Ramos (cell line): ENCODE measurements around the gene KCNE4.

ENCODE experiments used
- in situ Hi-C: fragments of 300-500 bp; cut with MboI; formaldehyde crosslinking; loops from one replicate; pipeline ENCODE4 v1.14.3; 2022; ENCODE audit warnings: low sequenced_read_pairs; ENCODE audit not compliant: unreplicated experiment

The KCNE4 gene, protein sequence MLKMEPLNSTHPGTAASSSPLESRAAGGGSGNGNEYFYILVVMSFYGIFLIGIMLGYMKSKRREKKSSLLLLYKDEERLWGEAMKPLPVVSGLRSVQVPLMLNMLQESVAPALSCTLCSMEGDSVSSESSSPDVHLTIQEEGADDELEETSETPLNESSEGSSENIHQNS

DNA sequence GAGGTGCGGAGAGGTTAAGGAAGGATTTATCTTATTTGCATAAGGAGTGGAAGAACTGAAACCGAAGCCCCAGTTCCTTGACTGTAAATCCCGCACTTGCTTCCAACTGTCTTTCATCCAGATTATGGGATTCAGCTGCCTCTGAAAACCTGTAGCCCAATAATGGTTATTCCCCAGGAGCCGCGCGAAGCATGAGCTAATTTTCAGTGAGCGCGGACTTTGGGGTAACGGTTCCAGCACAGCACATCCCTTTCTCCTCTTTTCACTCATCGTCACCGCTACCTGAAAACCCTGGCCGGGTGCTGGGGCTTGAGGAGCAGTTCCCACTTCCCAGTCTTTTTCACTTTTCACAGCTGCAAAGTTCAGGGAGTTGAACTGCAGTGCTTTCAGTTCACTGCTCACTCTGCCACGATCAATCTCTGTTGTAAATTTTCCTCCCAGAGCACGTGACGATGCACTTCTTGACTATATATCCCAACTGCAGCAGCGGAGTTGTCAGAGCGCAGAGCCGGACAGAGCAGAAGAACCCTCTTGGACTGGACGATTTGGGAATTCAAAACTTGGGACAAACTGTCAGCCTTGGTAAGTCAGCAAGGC is at the start of gene KCNE4:
KCNE4 (plus strand) TSS at position 498 of the 597 bp plus-strand sequence. CDS start 641 bp downstream, outside the sequence.
- in situ Hi-C loops = no loop called here

DNA sequence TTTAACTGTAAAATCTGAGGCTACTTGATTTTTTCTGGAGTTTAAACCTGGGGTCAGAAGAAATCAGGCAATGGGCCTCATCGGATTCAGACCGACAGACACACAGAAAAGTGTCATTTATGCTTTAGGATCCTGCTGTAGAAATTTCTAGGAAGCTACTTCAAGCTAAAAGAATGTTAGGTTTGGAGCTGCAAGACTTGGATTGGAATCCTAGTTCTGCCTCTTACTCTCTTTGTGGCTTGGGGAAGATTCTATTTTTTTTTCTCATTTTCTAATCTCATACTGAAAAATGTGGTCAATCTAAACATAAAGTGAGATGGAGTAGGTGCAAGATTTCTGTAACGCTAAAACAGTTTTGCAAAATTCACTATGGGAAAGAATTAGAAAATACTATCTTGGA is 48.8 kb upstream of the KCNE4 start:
- in situ Hi-C loops = no loop called here

DNA sequence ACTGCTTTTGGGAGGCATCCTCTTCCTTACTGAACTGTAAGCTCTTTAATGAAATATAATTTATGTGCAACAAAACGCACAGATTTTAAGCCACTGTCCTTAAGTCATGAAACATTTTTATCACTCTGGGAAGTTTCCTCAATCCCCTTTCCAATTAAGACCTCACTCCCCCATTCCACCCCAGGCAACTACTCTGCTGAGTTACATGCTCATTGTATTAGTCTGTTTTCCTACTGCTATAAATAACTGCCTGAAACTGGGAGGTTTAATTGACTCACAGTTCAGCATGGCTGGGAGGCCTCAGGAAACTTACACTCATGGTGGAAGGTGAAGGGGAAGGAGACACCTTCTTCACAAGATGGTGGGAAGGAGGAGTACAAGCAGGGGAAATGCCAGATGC is 46.5 kb upstream of the KCNE4 start:
- in situ Hi-C loops = no loop called here

DNA sequence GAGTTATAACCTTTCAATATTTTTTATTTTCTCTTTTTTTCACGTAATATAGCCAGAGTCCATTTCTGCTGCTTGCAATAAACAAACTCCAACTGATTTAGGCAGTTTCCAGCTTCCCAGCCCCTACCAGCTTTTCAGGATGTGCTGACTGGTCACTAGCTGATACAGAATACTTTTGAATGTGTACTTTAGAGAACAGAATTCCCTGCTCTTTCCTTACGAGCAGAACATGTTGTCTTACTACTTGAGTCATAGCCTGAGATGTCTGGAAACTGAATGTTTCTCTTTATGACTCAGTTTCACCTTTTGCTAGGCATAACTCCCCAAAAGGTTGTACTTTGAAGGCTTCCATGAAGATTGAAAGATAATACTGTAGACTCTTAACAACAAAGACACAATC is 44.5 kb upstream of the KCNE4 start:
- in situ Hi-C loops = no loop called here

GRCh38 chr2:223008162-223008561 is 43.8 kb upstream of the KCNE4 start:
- in situ Hi-C loops = no loop called here

GRCh38 chr2:223008956-223009355 is 43.0 kb upstream of the KCNE4 start:
- in situ Hi-C loops = no loop called here

DNA sequence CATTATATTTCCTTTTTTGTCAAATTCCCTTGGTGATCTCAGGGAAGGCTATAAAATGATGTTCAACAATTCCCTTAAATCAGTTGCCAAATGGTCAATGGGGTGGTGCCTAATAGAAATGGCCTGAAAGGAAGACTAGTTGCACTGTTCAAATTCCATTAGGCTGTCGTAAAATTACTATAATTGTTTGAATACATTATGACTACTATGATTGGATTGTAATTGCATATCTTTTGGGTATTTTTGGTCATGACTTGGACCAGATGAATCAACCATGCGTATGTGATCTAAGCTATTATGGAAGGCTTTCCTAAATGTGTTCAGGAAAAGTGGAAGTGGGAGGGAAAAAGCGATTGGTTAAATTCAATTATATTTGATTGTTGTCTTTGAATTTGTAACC is 41.3 kb upstream of the KCNE4 start:
- in situ Hi-C loops = no loop called here

- in situ Hi-C loops = no loop called here
These were observed 39.7 kb upstream of the KCNE4 start for GRCh38 chr2:223012291-223012690.

DNA sequence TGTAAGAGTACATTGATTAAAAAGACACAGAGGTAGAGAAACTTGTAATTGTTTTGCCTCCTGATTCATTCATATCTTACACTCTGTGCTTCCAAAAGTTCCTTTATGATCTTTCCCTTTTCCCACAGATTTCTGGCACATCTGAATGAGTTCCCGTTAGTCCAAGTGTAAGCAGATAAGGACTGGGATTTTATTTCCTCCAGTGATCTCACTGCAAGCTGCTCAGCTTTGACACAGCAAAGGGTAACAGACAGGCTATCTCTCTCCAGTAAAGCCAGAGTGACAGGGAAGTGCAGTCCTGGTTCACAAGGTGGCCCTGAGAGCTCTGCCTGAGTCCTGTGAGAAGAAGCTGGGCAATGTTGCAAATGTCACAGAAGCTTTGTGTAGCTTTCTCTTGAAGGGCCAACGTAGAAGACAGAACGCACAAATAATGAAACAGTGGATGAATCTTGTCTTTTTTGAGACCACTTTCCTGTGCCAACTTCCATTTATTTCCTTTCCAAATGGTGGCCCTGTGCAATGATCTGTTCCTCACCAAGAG is 32.5 kb upstream of the KCNE4 start:
- in situ Hi-C loops = no loop called here

GRCh38 chr2:223019987-223020717 is 31.8 kb upstream of the KCNE4 start:
- in situ Hi-C loops = no loop called here

GRCh38 chr2:223020971-223021675 is 30.9 kb upstream of the KCNE4 start:
- in situ Hi-C loops = no loop called here

- in situ Hi-C loops = no loop called here
These were observed 25.5 kb upstream of the KCNE4 start for GRCh38 chr2:223026357-223027110.

GRCh38 chr2:223027442-223027841 is 24.5 kb upstream of the KCNE4 start:
- in situ Hi-C loops = no loop called here

DNA sequence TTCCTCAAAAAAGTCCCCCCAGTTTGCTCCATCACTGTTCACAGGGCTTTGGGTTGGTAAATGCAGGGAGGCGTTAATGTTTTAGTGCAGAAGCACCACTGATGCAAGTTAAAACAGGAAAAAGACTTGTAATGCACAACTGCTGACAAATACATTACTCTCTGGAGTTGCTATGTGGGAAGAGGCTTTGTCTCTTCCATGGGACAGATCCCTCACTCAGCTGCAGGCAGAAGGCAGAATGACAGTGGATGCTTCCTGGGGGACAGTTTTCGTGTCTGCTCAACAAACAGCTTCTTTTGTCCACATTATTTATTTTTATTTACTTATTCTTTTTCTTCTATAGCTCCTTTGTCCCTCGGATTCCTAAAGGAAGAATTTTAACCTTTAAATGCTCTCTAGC is 22.7 kb upstream of the KCNE4 start:
- in situ Hi-C loops = no loop called here

DNA sequence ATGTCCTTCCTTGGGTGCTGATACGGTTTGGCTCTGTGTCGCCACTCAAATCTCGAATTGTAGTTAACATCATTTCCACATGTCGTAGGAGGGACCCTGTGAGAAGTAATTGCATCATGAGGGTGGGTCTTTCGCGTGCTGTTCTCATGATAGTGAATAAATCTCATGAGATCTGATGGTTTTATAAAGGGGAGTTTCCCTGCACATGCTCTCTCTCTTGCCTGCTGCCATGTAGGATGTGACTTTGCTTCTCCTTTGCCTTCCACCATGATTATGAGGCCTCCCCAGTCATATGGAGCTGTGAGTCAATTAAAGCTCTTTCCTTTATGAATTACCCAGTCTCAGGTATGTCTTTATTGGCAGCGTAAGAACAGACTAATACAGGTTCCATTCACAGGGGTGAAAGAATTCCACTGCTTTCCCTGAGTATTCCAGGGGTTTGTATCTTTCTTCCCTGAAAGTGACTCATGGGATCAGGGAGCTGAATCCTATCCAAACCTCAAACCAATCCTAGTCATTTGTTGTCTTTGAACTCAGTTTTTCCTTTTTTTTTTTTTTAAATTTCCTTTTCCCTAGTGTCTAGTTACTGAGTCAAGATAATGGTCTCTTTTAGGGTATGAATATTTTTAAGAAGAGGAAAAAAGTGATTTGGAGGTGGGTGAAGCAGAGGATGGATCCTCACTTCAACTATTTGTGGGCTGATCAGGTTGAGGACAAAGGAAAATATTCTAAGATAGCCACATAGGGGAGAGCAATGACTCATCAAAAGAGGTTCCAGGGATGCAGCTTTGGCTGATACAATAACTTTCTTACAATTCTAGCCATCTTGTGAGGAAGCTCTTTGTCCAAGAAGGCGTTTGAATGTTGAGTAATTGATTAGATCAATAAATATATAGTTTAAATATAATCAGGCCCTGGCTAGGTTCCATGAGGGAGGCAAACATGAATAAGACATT is 19.5 kb upstream of the KCNE4 start:
- in situ Hi-C loops = no loop called here

DNA sequence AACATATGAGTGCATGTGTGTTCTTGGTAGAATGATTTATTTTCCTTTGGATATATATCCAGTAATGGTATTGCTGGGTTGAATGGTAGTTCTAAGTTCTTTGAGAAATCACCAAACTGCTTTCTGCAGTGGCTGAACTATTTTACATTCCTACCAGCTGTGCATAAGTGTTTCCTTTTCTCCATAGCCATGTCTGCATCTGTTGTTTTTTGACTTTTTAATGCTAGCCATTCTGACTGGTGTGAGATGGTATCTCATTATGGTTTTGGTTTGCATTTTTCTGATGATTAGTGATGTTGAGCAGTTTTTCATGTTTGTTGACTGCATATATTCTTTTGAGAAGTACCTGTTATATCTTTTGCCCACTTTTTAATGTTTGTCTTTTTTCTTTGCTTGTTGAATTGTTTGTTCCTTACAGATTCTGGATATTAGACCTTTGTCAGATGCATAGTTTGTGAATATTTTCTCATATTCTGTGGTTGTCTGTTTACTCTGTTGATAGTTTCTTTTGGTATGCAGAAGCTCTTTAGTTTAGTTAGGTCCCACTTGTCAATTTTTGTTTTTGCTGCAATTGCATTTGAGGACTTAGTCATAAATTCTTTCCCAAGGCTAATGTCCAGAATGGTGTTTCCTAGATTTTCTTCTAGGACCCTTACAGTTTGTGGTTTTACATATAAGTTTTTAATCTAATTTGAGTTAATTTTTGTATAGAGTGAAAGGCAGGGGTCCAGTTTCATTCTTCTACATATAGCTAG is 17.6 kb upstream of the KCNE4 start:
- in situ Hi-C loops = no loop called here

- in situ Hi-C loops = no loop called here
These were observed 15.1 kb upstream of the KCNE4 start for GRCh38 chr2:223036790-223037444.

DNA sequence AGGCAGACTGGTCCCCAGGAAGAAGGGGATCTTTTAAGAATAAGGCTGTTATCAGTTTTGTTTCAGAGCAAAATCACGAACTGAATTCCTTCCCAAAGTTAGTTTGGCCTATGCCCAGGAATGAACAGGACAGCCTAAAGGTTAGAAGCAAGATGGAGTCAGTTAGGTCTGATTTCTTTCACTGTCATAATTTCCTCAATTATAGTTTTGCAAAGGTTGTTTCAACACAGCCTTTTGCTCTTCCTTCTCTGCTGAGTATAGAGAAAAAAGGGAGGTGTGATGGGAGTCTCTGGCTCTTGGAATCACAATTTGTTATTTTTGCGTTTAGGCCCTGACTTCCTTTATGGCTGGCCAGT is 14.6 kb upstream of the KCNE4 start:
- in situ Hi-C loops = no loop called here
